ENCODE data around the gene IL2RG.
A peak's percentile ranks its signal among the peaks of the same experiment; 100 is the strongest.

Gene IL2RG

DNA sequence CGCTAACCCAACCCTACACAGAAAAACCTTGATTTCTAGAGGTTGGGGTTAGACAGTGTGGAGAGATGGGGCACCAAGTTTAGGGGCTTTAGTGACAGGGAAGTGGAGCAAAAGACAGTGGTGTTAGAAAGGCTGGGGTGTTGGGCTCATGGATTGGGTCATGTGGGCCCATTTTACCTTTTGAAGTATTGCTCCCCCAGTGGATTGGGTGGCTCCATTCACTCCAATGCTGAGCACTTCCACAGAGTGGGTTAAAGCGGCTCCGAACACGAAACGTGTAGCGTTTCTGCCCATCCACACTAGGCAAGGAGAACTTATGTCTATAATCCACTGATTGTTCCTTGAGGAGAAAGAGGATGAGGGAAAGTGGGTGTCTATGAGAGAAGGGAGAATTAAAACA, 2.3 kb downstream of the IL2RG start:
- H3K36me3 ChIP-seq (ENCODE audit: control insufficient read depth, insufficient read depth, low read length): peaks cover 13% of the 10 kb centered on the region
- no peaks in the 10 kb centered on the region for H3K27me3 ChIP-seq (replicated peaks; ENCODE audit: control insufficient read depth, insufficient read depth, low read length, poor library complexity, severe bottlenecking)
- H3K4me3 ChIP-seq (ENCODE audit: insufficient read depth, low read depth, low read length, poor library complexity, severe bottlenecking): peak overlapping the region; percentile 61
- DNase-seq: no peak
- H3K4me1 ChIP-seq (ENCODE audit: control insufficient read depth, insufficient read depth, low read length, poor library complexity, severe bottlenecking): peaks cover 64% of the 10 kb centered on the region
- H3K27ac ChIP-seq (ENCODE audit: insufficient read depth, low read length, poor library complexity, severe bottlenecking): peak overlapping the region; percentile 96
- H3K9me3 ChIP-seq (ENCODE audit: control insufficient read depth, low read length): no peaks in the 10 kb centered on the region

DNA sequence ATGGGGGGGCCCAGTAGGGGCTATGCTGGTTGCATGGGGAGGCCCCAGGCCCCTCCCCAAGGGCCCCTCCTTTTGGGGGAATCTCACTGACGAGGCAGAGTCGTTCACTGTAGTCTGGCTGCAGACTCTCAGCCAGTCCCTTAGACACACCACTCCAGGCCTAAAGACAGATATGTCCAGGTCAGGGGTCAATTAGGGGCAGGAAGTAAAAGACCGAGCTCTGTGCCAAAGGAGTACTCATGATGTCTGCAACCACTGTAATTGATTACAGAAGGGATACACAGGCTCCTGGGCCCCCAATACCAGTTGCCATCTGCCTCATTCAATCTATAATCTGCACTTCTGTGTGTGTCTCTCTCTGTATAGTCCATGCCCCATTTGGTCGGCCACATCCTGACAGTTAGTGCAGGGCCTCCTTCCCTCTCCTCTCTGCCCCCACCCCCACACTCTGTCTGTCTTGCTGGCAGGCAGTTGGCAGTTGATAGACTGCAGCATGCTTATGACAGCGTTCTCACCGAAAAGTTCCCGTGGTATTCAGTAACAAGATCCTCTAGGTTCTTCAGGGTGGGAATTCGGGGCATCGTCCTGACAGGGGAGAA, 3.5 kb downstream of the IL2RG start:
- no peaks in the 10 kb centered on the region for H3K9me3 ChIP-seq (ENCODE audit: control insufficient read depth, low read length)
- peak in 2 of 3 donors; percentile 18 to 34 for DNase-seq
- peaks cover 67% of the 10 kb centered on the region for H3K4me1 ChIP-seq (ENCODE audit: control insufficient read depth, insufficient read depth, low read length, poor library complexity, severe bottlenecking)
- H3K27ac ChIP-seq (ENCODE audit: insufficient read depth, low read length, poor library complexity, severe bottlenecking): peak overlapping the region; percentile 96
- peaks cover 13% of the 10 kb centered on the region for H3K36me3 ChIP-seq (ENCODE audit: control insufficient read depth, insufficient read depth, low read length)
- H3K4me3 ChIP-seq (ENCODE audit: insufficient read depth, low read depth, low read length, poor library complexity, severe bottlenecking): peak overlapping the region; percentile 61
- H3K27me3 ChIP-seq (replicated peaks; ENCODE audit: control insufficient read depth, insufficient read depth, low read length, poor library complexity, severe bottlenecking): no peaks in the 10 kb centered on the region

DNA sequence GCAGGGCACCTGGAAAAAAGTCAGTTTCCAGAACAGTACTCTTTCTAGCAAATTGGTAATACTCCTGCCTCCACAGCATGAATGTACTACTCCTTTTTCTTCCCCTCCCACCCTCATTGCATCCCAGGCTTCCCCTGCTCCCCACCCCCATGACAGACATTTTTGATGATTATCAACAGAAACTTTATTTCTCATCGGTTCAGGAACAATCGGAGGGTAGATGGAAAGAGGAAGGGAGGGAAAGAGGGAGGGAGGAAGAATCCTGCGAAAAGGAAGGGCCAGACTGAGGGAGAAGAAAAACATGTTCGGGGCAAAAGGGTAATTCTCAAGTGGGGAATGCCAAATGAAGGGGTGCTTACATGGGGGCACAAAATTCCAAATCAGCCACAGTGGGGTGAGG, 4.1 kb downstream of the IL2RG start:
- H3K36me3 ChIP-seq (ENCODE audit: control insufficient read depth, insufficient read depth, low read length): peaks cover 13% of the 10 kb centered on the region
- H3K4me3 ChIP-seq (ENCODE audit: insufficient read depth, low read depth, low read length, poor library complexity, severe bottlenecking): no peak overlapping the region
- H3K4me1 ChIP-seq (ENCODE audit: control insufficient read depth, insufficient read depth, low read length, poor library complexity, severe bottlenecking): peaks cover 65% of the 10 kb centered on the region
- H3K27me3 ChIP-seq (replicated peaks; ENCODE audit: control insufficient read depth, insufficient read depth, low read length, poor library complexity, severe bottlenecking): no peaks in the 10 kb centered on the region
- no peaks in the 10 kb centered on the region for H3K9me3 ChIP-seq (ENCODE audit: control insufficient read depth, low read length)
- no peak for DNase-seq
- H3K27ac ChIP-seq (ENCODE audit: insufficient read depth, low read length, poor library complexity, severe bottlenecking): peak overlapping the region; percentile 96

DNA sequence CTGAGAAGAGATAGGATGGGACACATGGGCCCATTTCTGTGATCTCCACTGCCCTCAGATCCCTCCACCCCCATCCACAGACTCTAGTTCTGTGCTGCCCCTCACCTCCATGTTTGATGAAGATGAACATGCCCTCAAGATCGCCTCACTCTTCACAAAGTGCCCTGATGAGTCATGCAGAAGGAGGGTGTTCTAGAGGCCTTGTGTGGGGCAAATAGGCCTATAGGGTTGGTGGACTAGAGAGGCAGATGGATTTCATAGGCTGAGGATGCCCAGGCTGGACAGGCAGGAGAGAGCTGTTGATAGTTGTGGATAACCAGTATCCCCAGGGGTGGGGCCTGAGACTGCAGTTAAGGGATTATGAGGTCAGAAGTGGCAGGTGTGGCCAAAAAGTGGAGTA, 5.0 kb downstream of the IL2RG start, which contains the start of gene CXorf65:
Gene CXorf65 (minus strand): TSS at position 314 of the 400 bp plus-strand sequence. CDS start 184 bp downstream, at position 130.
- DNase-seq: peak in 1 of 3 donors; percentile 19
- no peaks in the 10 kb centered on the region for H3K27me3 ChIP-seq (replicated peaks; ENCODE audit: control insufficient read depth, insufficient read depth, low read length, poor library complexity, severe bottlenecking)
- peak within 1 kb of the TSS; percentile 96 for H3K27ac ChIP-seq (ENCODE audit: insufficient read depth, low read length, poor library complexity, severe bottlenecking)
- no peaks in the 10 kb centered on the region for H3K9me3 ChIP-seq (ENCODE audit: control insufficient read depth, low read length)
- no peak within 1 kb of the TSS for H3K4me3 ChIP-seq (ENCODE audit: insufficient read depth, low read depth, low read length, poor library complexity, severe bottlenecking)
- H3K36me3 ChIP-seq (ENCODE audit: control insufficient read depth, insufficient read depth, low read length): peaks cover 13% of the 10 kb centered on the region
- H3K4me1 ChIP-seq (ENCODE audit: control insufficient read depth, insufficient read depth, low read length, poor library complexity, severe bottlenecking): peaks cover 64% of the 10 kb centered on the region

DNA sequence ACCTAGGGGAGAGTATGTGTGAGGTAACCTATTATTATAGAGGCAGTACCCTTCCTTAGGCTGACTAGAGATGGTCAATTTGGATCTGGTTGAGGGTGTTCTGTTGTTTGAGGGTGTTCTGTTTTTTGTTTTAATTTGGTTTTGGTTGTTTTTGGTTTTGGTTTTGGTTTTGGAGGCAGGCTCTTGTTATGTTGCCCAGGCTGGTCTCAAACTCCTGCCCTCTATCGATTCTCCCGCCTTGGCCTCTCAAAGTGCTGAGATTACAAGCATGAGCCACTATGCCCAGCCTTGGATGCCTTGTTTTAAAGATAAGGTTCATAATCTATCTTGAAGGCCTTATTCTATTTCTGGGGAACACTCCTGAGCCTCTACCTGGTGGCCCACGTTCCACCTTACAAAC, 5.7 kb downstream of the IL2RG start:
- Histone ChIP-seq H3K4me1 (ENCODE audit: control insufficient read depth, insufficient read depth, low read length, poor library complexity, severe bottlenecking) (peaks cover 61% of the 10 kb centered on the region), H3K27ac (ENCODE audit: insufficient read depth, low read length, poor library complexity, severe bottlenecking) (peak overlapping the region; percentile 60), H3K27me3 (replicated peaks; ENCODE audit: control insufficient read depth, insufficient read depth, low read length, poor library complexity, severe bottlenecking) (no peaks in the 10 kb centered on the region)

DNA sequence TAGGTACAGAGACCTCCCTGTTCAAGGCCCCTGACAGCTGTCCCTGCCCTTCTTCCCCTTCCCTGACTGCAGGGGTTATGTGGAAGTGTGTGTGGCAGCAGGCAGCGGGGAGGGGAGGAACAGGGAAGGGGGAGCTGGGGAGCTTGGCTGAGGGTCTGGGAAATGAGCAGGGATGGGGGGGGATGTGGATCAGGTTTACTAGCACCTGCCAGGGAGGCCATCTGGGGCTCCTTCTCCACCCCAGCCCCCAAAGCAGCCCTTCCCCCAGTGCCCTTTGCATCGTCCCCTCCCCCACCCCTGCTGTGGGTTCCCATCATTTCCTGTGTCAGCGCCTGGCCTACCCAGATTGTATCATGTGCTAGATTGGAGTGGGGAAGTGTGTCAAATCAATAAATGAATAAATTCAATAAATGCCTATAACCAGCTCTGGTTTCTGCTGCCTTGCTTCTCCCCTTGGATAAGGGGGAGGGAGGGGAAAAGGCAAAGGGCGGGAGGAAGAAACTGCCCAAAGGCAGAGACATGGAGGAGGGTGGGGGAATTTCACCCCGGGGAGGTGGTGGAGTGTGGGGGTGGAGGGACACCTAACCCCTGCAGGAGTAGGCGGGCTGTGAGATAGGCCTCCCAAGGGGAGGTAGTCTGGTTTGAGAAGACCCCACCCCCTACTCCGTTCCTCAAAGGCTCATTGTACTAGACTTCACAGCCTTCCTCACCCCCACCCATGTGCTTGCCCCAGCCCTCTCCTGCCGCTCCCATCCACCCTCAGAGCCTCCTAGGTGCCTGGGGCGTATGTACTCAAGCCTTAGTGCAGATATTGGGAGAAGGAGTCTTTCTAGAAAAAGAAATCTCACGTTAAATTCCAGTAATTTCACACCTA, 8.0 kb downstream of the IL2RG start:
- Histone ChIP-seq H3K9me3 (ENCODE audit: control insufficient read depth, low read length) (no peaks in the 10 kb centered on the region), H3K4me3 (ENCODE audit: insufficient read depth, low read depth, low read length, poor library complexity, severe bottlenecking) (peak overlapping the region; percentile 29), H3K36me3 (ENCODE audit: control insufficient read depth, insufficient read depth, low read length) (peaks cover 7% of the 10 kb centered on the region), H3K27me3 (replicated peaks; ENCODE audit: control insufficient read depth, insufficient read depth, low read length, poor library complexity, severe bottlenecking) (no peaks in the 10 kb centered on the region), H3K4me1 (ENCODE audit: control insufficient read depth, insufficient read depth, low read length, poor library complexity, severe bottlenecking) (peaks cover 56% of the 10 kb centered on the region), H3K27ac (ENCODE audit: insufficient read depth, low read length, poor library complexity, severe bottlenecking) (peak overlapping the region; percentile 73)
- peak; percentile 25 to 51 (median 39) for DNase-seq

More for the DNA sequence above, 5.7 kb downstream of the IL2RG start:
- peaks cover 13% of the 10 kb centered on the region for H3K36me3 ChIP-seq (ENCODE audit: control insufficient read depth, insufficient read depth, low read length)
- no peak overlapping the region for H3K4me3 ChIP-seq (ENCODE audit: insufficient read depth, low read depth, low read length, poor library complexity, severe bottlenecking)
- H3K9me3 ChIP-seq (ENCODE audit: control insufficient read depth, low read length): no peaks in the 10 kb centered on the region
- no peak for DNase-seq

DNA sequence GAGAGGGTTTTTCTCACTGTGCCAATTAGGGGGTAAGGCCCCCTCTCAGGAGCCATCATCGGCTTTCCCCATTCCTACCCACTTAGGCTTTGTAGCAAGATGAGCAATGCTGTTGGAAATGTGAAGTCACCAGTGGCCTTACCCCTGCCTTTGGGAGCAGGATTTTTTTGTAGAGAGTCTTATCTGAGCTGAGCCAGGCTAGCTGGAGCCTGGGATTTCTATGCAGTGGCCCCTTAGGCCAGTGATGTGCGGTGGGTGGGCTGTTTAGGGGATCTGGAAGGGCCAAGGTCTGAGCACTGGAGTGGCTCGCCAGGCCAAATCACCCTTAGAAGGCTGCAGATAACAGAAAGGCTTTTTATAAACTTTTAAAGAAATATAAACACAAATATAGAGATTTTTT, 9.1 kb downstream of the IL2RG start:
- Histone ChIP-seq H3K9me3 (ENCODE audit: control insufficient read depth, low read length) (no peaks in the 10 kb centered on the region), H3K27me3 (replicated peaks; ENCODE audit: control insufficient read depth, insufficient read depth, low read length, poor library complexity, severe bottlenecking) (no peaks in the 10 kb centered on the region), H3K36me3 (ENCODE audit: control insufficient read depth, insufficient read depth, low read length) (no peaks in the 10 kb centered on the region), H3K4me3 (ENCODE audit: insufficient read depth, low read depth, low read length, poor library complexity, severe bottlenecking) (no peak overlapping the region), H3K27ac (ENCODE audit: insufficient read depth, low read length, poor library complexity, severe bottlenecking) (peak overlapping the region; percentile 73), H3K4me1 (ENCODE audit: control insufficient read depth, insufficient read depth, low read length, poor library complexity, severe bottlenecking) (peaks cover 49% of the 10 kb centered on the region)
- no peak for DNase-seq

DNA sequence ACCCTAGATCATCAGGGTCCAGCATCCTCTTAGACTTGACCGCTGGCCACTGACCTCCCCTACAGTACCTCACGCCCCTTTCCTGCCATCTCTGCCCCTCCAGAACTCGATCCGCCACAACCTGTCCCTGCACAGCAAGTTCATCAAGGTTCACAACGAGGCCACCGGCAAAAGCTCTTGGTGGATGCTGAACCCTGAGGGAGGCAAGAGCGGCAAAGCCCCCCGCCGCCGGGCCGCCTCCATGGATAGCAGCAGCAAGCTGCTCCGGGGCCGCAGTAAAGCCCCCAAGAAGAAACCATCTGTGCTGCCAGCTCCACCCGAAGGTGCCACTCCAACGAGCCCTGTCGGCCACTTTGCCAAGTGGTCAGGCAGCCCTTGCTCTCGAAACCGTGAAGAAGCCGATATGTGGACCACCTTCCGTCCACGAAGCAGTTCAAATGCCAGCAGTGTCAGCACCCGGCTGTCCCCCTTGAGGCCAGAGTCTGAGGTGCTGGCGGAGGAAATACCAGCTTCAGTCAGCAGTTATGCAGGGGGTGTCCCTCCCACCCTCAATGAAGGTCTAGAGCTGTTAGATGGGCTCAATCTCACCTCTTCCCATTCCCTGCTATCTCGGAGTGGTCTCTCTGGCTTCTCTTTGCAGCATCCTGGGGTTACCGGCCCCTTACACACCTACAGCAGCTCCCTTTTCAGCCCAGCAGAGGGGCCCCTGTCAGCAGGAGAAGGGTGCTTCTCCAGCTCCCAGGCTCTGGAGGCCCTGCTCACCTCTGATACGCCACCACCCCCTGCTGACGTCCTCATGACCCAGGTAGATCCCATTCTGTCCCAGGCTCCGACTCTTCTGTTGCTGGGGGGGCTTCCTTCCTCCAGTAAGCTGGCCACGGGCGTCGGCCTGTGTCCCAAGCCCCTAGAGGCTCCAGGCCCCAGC, 10.5 kb downstream of the IL2RG start:
- Histone ChIP-seq H3K4me3 (ENCODE audit: insufficient read depth, low read depth, low read length, poor library complexity, severe bottlenecking) (no peak overlapping the region), H3K4me1 (ENCODE audit: control insufficient read depth, insufficient read depth, low read length, poor library complexity, severe bottlenecking) (peaks cover 47% of the 10 kb centered on the region), H3K27me3 (replicated peaks; ENCODE audit: control insufficient read depth, insufficient read depth, low read length, poor library complexity, severe bottlenecking) (no peaks in the 10 kb centered on the region), H3K9me3 (ENCODE audit: control insufficient read depth, low read length) (no peaks in the 10 kb centered on the region), H3K36me3 (ENCODE audit: control insufficient read depth, insufficient read depth, low read length) (no peaks in the 10 kb centered on the region), H3K27ac (ENCODE audit: insufficient read depth, low read length, poor library complexity, severe bottlenecking) (no peak overlapping the region)
- DNase-seq: no peak

DNA sequence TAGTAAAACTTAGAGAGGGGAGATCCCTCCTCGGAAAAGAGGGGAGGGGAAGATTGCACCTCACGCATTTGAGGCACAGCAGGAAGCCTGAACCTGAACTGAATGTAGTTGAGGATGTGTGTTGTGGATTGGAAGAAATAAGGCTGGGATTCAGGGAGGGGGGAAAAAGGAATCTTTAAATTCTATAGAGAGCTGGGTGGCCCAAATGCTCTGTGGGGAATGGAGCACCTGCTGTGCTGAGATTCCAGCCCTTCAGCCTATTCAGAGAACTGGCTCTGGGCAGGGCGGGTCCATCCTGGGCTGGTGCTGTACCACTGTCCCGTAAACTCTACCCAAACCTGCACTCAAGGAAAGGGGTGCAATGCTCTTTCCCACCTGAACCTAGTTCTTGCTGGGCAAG, 11.6 kb downstream of the IL2RG start:
- peaks cover 41% of the 10 kb centered on the region for H3K4me1 ChIP-seq (ENCODE audit: control insufficient read depth, insufficient read depth, low read length, poor library complexity, severe bottlenecking)

More for the DNA sequence above, 11.6 kb downstream of the IL2RG start:
- no peaks in the 10 kb centered on the region for H3K9me3 ChIP-seq (ENCODE audit: control insufficient read depth, low read length)
- no peak overlapping the region for H3K27ac ChIP-seq (ENCODE audit: insufficient read depth, low read length, poor library complexity, severe bottlenecking)
- H3K27me3 ChIP-seq (replicated peaks; ENCODE audit: control insufficient read depth, insufficient read depth, low read length, poor library complexity, severe bottlenecking): no peaks in the 10 kb centered on the region
- H3K4me3 ChIP-seq (ENCODE audit: insufficient read depth, low read depth, low read length, poor library complexity, severe bottlenecking): no peak overlapping the region
- H3K36me3 ChIP-seq (ENCODE audit: control insufficient read depth, insufficient read depth, low read length): no peaks in the 10 kb centered on the region
- no peak for DNase-seq
